Common myeloid progenitor, CD34-positive (primary cell): ENCODE results near the gene CHRNA9.
"Not testable (repeated sequence)": the region's sequence is repeated elsewhere in the genome, so short reads cannot be mapped to it uniquely, and the experiment has no call there.

Experiments
- CTCF ChIA-PET: fragments of 350-600 bp; sonication (Branson Sonifier 250); formaldehyde crosslinking; loops from one replicate; lab custom pipeline; 2021; ENCODE audit warnings: antibody characterized with exemption; lab: Charles Lee
- POLR2A ChIA-PET: fragments of 350-600 bp; sonication (Branson Sonifier 250); formaldehyde crosslinking; loops from one replicate; lab custom pipeline; 2021; ENCODE audit warnings: antibody characterized with exemption; lab: Charles Lee
- DNase-seq, 3 donors: peaks; one replicate each; pipeline versions ENCODE4 v3.0.0 to v3.0.0-alpha.2; 2013
- H3K27ac ChIP-seq, 2 experiments: 1 replicate in 1 of 2; 2 replicates in 1 of 2; pipeline ENCODE4 v1.7.0; 2013; ENCODE audit warnings: inconsistent platforms in 2 of 2, low read length in 2 of 2, mild to moderate bottlenecking in 2 of 2, low read depth in 1 of 2, moderate library complexity in 1 of 2; ENCODE audit not compliant: severe bottlenecking in 2 of 2, insufficient read depth in 1 of 2, poor library complexity in 1 of 2
- H3K27me3 ChIP-seq, 5 experiments: replicated peaks in 2 of 5; 1 replicate in 3 of 5; 2 replicates in 2 of 5; pipeline versions ENCODE4 v1.6.1 to v1.7.0; 2013; ENCODE audit warnings: low read length in 4 of 5, mild to moderate bottlenecking in 2 of 5, moderate library complexity in 2 of 5, inconsistent platforms in 1 of 5; ENCODE audit not compliant: insufficient read depth in 5 of 5, control insufficient read depth in 4 of 5
- H3K36me3 ChIP-seq, 4 experiments: 1 replicate in 2 of 4; 2 replicates in 2 of 4; pipeline versions ENCODE4 v1.6.1 to v1.7.0; 2013; ENCODE audit warnings: low read length in 3 of 4, control low read depth in 1 of 4, mild to moderate bottlenecking in 1 of 4; ENCODE audit not compliant: control insufficient read depth in 4 of 4, insufficient read depth in 4 of 4
- H3K4me1 ChIP-seq, 4 experiments: 1 replicate in 3 of 4; 2 replicates in 1 of 4; pipeline versions ENCODE4 v1.6.1 to v1.7.1; 2013; ENCODE audit warnings: low read length in 3 of 4, mild to moderate bottlenecking in 3 of 4, control low read depth in 1 of 4, inconsistent platforms in 1 of 4, moderate library complexity in 1 of 4; ENCODE audit not compliant: control insufficient read depth in 4 of 4, insufficient read depth in 4 of 4; ENCODE audit errors: control extremely low read depth in 1 of 4
- H3K4me3 ChIP-seq, 7 experiments: 1 replicate in 4 of 7; 2 replicates in 3 of 7; pipeline versions ENCODE4 v1.5.1 to v1.7.0; 2013; ENCODE audit warnings: mild to moderate bottlenecking in 7 of 7, low read length in 6 of 7, moderate library complexity in 6 of 7, inconsistent platforms in 2 of 7, low read depth in 2 of 7, control low read depth in 1 of 7; ENCODE audit not compliant: insufficient read depth in 4 of 7, control insufficient read depth in 1 of 7; ENCODE audit errors: extremely low read depth in 1 of 7
- H3K9me3 ChIP-seq, 5 experiments: 1 replicate in 4 of 5; 2 replicates in 1 of 5; pipeline versions ENCODE4 v1.6.1 to v1.7.1; 2013; ENCODE audit warnings: low read length in 4 of 5, mild to moderate bottlenecking in 2 of 5, inconsistent platforms in 1 of 5, low read depth in 1 of 5, moderate library complexity in 1 of 5; ENCODE audit not compliant: control insufficient read depth in 4 of 5, insufficient read depth in 2 of 5; ENCODE audit errors: control extremely low read depth in 1 of 5
- WGBS: methylation state at CpG from one replicate; pipeline ENCODE4 v1.1.5; 2013; ENCODE audit not compliant: insufficient coverage; 5-methylcytosine and 5-hydroxymethylcytosine counted together

Gene CHRNA9

GRCh38 chr4:40392241-40392640 lies 57.1 kb downstream of the CHRNA9 start:
- H3K4me3 ChIP-seq, POLR2A ChIA-PET, H3K27me3 ChIP-seq, H3K4me1 ChIP-seq, H3K9me3 ChIP-seq, DNase-seq, H3K36me3 ChIP-seq, CTCF ChIA-PET, H3K27ac ChIP-seq: not testable (repeated sequence)
- 98% methylated on average over 9 of the region's 9 CpGs for WGBS

GRCh38 chr4:40394236-40394635 lies 59.1 kb downstream of the CHRNA9 start:
- CTCF ChIA-PET = interaction anchor here (1.3 kb wide), 1 partner anchor 15 kb away, joined by 3 read pairs; no protein-coding TSS in a partner anchor
- 100% methylated on average over 1 of the region's 6 CpGs for WGBS

GRCh38 chr4:40395166-40395900 lies 60.2 kb downstream of the CHRNA9 start:
- POLR2A ChIA-PET = no interaction called here
- WGBS = 79% methylated on average over 4 of the region's 4 CpGs

More at GRCh38 chr4:40394236-40394635, 59.1 kb downstream of the CHRNA9 start:
- H3K36me3 ChIP-seq = no peaks in the 10 kb centered on the region
- no peaks in the 10 kb centered on the region for H3K27me3 ChIP-seq
- H3K4me3 ChIP-seq = no peak overlapping the region
- H3K9me3 ChIP-seq = no peaks in the 10 kb centered on the region
- no peak overlapping the region for H3K27ac ChIP-seq
- H3K4me1 ChIP-seq = no peaks in the 10 kb centered on the region
- POLR2A ChIA-PET = no interaction called here
- DNase-seq = no peak

GRCh38 chr4:40395908-40396793 lies 61.0 kb downstream of the CHRNA9 start:
- no peak overlapping the region for H3K4me3 ChIP-seq
- POLR2A ChIA-PET = no interaction called here
- no peaks in the 10 kb centered on the region for H3K4me1 ChIP-seq
- DNase-seq = no peak
- no peak overlapping the region for H3K27ac ChIP-seq
- CTCF ChIA-PET = no interaction called here
- no peaks in the 10 kb centered on the region for H3K9me3 ChIP-seq
- no peaks in the 10 kb centered on the region for H3K36me3 ChIP-seq
- H3K27me3 ChIP-seq = no peaks in the 10 kb centered on the region
- whole genome bisulfite sequencing = 96% methylated on average over 4 of the region's 7 CpGs

More at GRCh38 chr4:40395166-40395900, 60.2 kb downstream of the CHRNA9 start:
- Histone ChIP-seq H3K27ac (no peak overlapping the region), H3K9me3 (no peaks in the 10 kb centered on the region), H3K27me3 (no peaks in the 10 kb centered on the region), H3K36me3 (no peaks in the 10 kb centered on the region), H3K4me3 (no peak overlapping the region), H3K4me1 (no peaks in the 10 kb centered on the region)
- DNase-seq = no peak
- CTCF ChIA-PET = interaction anchor here (1.3 kb wide), 1 partner anchor 14 kb away, joined by 3 read pairs; no protein-coding TSS in a partner anchor

- ChIA-PET POLR2A (no interaction called here), CTCF (interaction anchor here (1.5 kb wide), 1 partner anchor 11 kb away, joined by 5 read pairs; no protein-coding TSS in a partner anchor)
- 86% methylated on average over 1 of the region's 3 CpGs for WGBS
- no peaks in the 10 kb centered on the region for H3K9me3 ChIP-seq
- no peaks in the 10 kb centered on the region for H3K27me3 ChIP-seq
- H3K4me1 ChIP-seq = no peaks in the 10 kb centered on the region
- DNase-seq = no peak
- no peaks in the 10 kb centered on the region for H3K36me3 ChIP-seq
- H3K4me3 ChIP-seq = no peak overlapping the region
- no peak overlapping the region for H3K27ac ChIP-seq
Observed at GRCh38 chr4:40399578-40399977, 64.4 kb downstream of the CHRNA9 start.

- no peaks in the 10 kb centered on the region for H3K9me3 ChIP-seq
- no peak overlapping the region for H3K27ac ChIP-seq
- no peak overlapping the region for H3K4me3 ChIP-seq
- H3K4me1 ChIP-seq = no peaks in the 10 kb centered on the region
- H3K36me3 ChIP-seq = no peaks in the 10 kb centered on the region
- no peak for DNase-seq
- no peaks in the 10 kb centered on the region for H3K27me3 ChIP-seq
- CTCF ChIA-PET = no interaction called here
- WGBS = 96% methylated on average over 6 of the region's 6 CpGs
- POLR2A ChIA-PET = no interaction called here
Observed at GRCh38 chr4:40401096-40401495, 66.0 kb downstream of the CHRNA9 start.

GRCh38 chr4:40401631-40402030 lies 66.5 kb downstream of the CHRNA9 start:
- H3K4me3 ChIP-seq = no peak overlapping the region
- no peaks in the 10 kb centered on the region for H3K36me3 ChIP-seq
- POLR2A ChIA-PET = no interaction called here
- H3K27ac ChIP-seq = no peak overlapping the region
- H3K27me3 ChIP-seq = no peaks in the 10 kb centered on the region
- H3K9me3 ChIP-seq = peaks cover 0 to 3% (median 2%) of the 10 kb centered on the region in 5 experiments
- no peak for DNase-seq
- WGBS = 94% methylated on average over 7 of the region's 8 CpGs
- no peaks in the 10 kb centered on the region for H3K4me1 ChIP-seq
- CTCF ChIA-PET = no interaction called here
